T-helper 1 cell treated with Interleukin-12 subunit alpha and Interleukin-12 subunit beta and Interleukin-4 antibody, amounts not matched to agents 30 μg/mL and 1 μg/mL, for 36 hours (primary cell): ENCODE results near the gene TRAPPC1.

Experiments
- H3K27ac Mint-ChIP-seq: one replicate; pipeline ENCODE4 v1.8.0; 2021; ENCODE audit warnings: mild to moderate bottlenecking, mixed read lengths
- H3K27me3 Mint-ChIP-seq: one replicate; pipeline ENCODE4 v1.8.0; 2021; ENCODE audit warnings: low read depth, mixed read lengths
- H3K36me3 Mint-ChIP-seq: one replicate; pipeline ENCODE4 v1.8.0; 2021; ENCODE audit warnings: low read depth, mixed read lengths
- H3K4me1 Mint-ChIP-seq: one replicate; pipeline ENCODE4 v1.8.0; 2021; ENCODE audit warnings: low read depth, mixed read lengths
- H3K4me3 Mint-ChIP-seq: one replicate; pipeline ENCODE4 v1.8.0; 2021; ENCODE audit warnings: mild to moderate bottlenecking, moderate library complexity, mixed read lengths
- H3K9me3 Mint-ChIP-seq: one replicate; pipeline ENCODE4 v1.8.0; 2021; ENCODE audit warnings: mixed read lengths

Gene TRAPPC1

DNA sequence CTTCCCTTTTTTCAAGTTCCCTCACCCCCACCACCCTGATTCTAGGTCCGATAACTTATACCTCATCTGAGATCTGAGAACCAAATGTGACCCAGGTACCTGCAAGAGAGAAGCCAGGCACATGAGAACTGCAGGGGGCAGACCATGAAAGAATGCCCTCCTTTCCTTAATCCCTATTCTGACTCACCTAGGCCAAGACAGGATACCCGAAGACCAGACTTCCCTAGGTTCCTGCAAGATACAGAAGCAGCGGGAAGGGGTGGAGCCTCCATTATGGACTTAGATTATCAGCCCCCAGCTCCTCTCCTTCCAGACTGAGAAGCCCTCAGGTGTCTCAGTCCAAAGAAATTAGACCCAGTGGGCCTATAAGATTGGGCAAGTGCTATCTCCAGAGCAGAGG lies 4.2 kb downstream of the TRAPPC1 start:
- Mint-ChIP-seq H3K36me3 (peaks cover 12% of the 10 kb centered on the region), H3K9me3 (no peaks in the 10 kb centered on the region), H3K27me3 (no peaks in the 10 kb centered on the region), H3K27ac (no peak overlapping the region), H3K4me1 (peaks cover 26% of the 10 kb centered on the region), H3K4me3 (no peak overlapping the region)

GRCh38 chr17:7922845-7923628 lies 8.7 kb downstream of the TRAPPC1 start:
- H3K27me3 Mint-ChIP-seq = no peaks in the 10 kb centered on the region
- H3K9me3 Mint-ChIP-seq = no peaks in the 10 kb centered on the region
- peaks cover 8% of the 10 kb centered on the region for H3K4me1 Mint-ChIP-seq
- peaks cover 6% of the 10 kb centered on the region for H3K36me3 Mint-ChIP-seq
- H3K4me3 Mint-ChIP-seq = peak overlapping the region; percentile 71
- peak overlapping the region; percentile 71 for H3K27ac Mint-ChIP-seq

- H3K4me3 Mint-ChIP-seq = peak overlapping the region; percentile 71
- peaks cover 3% of the 10 kb centered on the region for H3K36me3 Mint-ChIP-seq
- peak overlapping the region; percentile 71 for H3K27ac Mint-ChIP-seq
- no peaks in the 10 kb centered on the region for H3K27me3 Mint-ChIP-seq
- no peaks in the 10 kb centered on the region for H3K9me3 Mint-ChIP-seq
- peaks cover 8% of the 10 kb centered on the region for H3K4me1 Mint-ChIP-seq
These were observed 9.4 kb downstream of the TRAPPC1 start for GRCh38 chr17:7922269-7922844.

GRCh38 chr17:7916808-7917207 lies 14.9 kb downstream of the TRAPPC1 start:
- Mint-ChIP-seq H3K4me3 (peak overlapping the region; percentile 70), H3K4me1 (peaks cover 27% of the 10 kb centered on the region), H3K36me3 (peaks cover 7% of the 10 kb centered on the region), H3K27me3 (no peaks in the 10 kb centered on the region), H3K9me3 (no peaks in the 10 kb centered on the region), H3K27ac (peak overlapping the region; percentile 90)

DNA sequence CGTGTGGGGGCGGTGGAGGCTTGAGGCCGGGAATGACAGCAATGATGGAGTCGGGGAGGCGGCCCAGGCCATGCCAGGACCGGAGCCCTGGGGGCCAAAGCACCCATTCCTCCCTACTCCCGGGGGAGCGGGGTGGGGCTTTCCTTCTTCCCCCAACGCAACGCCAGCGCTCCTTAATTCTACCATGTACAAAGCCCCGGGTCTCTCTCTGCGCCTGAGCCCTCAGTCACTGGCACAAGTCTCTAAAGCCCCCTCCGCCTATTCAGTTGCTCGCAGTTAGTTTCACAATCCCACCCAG lies 15.4 kb downstream of the TRAPPC1 start:
- H3K4me3 Mint-ChIP-seq = peak overlapping the region; percentile 70
- H3K9me3 Mint-ChIP-seq = no peaks in the 10 kb centered on the region
- H3K4me1 Mint-ChIP-seq = peaks cover 27% of the 10 kb centered on the region
- no peaks in the 10 kb centered on the region for H3K27me3 Mint-ChIP-seq
- H3K36me3 Mint-ChIP-seq = peaks cover 7% of the 10 kb centered on the region
- H3K27ac Mint-ChIP-seq = peak overlapping the region; percentile 90

DNA sequence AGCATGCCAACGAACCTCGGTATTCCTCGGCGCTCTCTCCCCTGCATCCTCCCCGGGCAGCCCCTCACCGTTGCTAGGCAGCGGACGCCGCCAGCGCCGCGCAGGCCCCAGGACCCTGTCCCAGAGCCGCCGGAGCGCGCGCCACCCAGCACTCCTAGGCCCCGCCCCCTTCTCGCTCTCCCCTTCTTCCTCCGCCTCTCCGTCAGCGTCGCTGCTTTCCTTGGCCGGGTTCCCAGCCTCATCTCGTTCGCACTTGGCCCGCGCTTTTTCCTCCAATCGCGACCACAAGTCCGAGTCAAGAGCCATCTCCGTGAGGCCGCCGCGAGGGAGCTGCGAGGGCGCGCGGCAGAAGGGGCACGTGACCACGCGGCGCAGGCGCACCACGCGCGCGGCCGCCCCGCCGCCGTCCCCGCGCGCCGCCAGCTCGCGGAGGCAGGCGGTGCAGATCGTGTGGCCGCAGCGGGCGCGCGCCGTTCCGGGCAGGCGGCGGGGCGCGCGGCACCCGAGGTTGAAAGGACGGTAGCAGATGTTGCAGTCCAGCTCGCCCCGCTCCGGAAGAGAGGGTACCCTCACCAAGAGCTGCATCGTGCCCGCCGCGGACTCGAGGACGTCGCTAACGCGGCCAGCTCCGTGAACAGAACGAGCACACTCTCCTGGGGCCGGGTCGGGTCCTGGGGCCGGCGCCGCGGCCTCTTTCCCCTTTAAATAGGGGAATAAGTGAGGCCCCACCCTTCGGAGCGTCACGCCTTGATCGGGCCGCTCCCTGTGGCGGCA lies 15.9 kb downstream of the TRAPPC1 start, which contains the start of gene RNF227:
RNF227 (minus strand) TSS at position 679 of the 774 bp plus-strand sequence; CDS start at position 585, 94 bp downstream.
- Mint-ChIP-seq H3K9me3 (no peaks in the 10 kb centered on the region), H3K36me3 (peaks cover 12% of the 10 kb centered on the region), H3K4me3 (peak within 1 kb of the TSS; percentile 97), H3K4me1 (peaks cover 27% of the 10 kb centered on the region), H3K27ac (peak within 1 kb of the TSS; percentile 94), H3K27me3 (no peaks in the 10 kb centered on the region)

- peaks cover 27% of the 10 kb centered on the region for H3K4me1 Mint-ChIP-seq
- peaks cover 15% of the 10 kb centered on the region for H3K36me3 Mint-ChIP-seq
- peak overlapping the region; percentile 97 for H3K4me3 Mint-ChIP-seq
- H3K9me3 Mint-ChIP-seq = no peaks in the 10 kb centered on the region
- H3K27ac Mint-ChIP-seq = peak overlapping the region; percentile 94
- H3K27me3 Mint-ChIP-seq = no peaks in the 10 kb centered on the region
These were observed 16.6 kb downstream of the TRAPPC1 start for GRCh38 chr17:7915179-7915610.

DNA sequence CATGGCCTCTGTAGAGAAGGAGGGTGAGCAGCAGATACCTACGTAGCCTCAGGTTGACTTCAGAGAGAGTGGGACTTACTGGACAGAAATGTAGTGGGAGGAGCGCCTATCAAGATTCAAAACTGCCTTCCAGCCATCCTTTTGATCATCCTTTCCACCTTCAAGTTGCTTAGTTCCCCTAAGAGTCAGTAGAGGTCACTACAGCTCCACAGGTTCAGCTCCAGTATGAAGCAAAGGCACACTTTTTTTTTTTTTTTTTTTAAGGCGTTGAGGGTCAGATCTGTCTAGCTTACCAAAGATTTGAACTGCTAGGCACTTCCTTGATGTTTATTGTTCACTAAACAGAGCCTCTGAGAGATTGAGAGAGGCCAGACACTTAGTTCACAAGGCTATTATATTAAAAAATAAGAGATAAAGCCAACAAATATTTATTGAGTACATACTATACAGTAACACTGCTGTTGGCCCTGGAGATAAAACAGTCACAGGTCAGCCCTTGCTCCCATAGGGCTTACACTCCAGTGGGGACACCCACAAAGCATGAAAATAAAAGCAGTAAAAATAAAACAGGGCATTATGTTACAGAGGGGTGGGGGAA lies 18.7 kb downstream of the TRAPPC1 start:
- Mint-ChIP-seq H3K4me3 (peak overlapping the region; percentile 65), H3K4me1 (peaks cover 27% of the 10 kb centered on the region)

DNA sequence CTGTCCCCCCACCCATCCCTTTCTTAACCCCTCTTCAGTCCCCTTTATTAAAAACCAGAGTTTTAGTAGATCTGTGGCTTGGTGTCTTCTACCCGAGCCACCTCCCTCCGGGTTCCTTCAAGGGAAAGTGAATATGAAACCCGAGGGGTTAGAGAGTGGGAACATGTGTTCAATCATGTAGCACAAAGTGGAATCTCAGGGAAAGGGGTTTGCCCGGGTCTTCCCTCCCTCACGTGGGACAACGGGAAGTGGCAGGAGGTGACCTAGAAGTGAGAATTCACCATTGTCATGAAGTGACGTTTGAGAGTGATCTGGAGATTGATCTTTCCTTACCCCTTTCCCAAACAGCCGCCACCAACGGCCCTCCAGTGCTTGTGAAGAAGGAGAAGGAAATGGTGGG lies 20.6 kb downstream of the TRAPPC1 start:
- H3K27ac Mint-ChIP-seq = no peak overlapping the region
- H3K36me3 Mint-ChIP-seq = peaks cover 37% of the 10 kb centered on the region
- peaks cover 18% of the 10 kb centered on the region for H3K4me1 Mint-ChIP-seq
- H3K4me3 Mint-ChIP-seq = no peak overlapping the region
- H3K27me3 Mint-ChIP-seq = no peaks in the 10 kb centered on the region
- H3K9me3 Mint-ChIP-seq = no peaks in the 10 kb centered on the region

More for the DNA sequence above, 18.7 kb downstream of the TRAPPC1 start:
- Mint-ChIP-seq H3K36me3 (peaks cover 27% of the 10 kb centered on the region), H3K27ac (peak overlapping the region; percentile 49), H3K27me3 (no peaks in the 10 kb centered on the region), H3K9me3 (no peaks in the 10 kb centered on the region)

GRCh38 chr17:7910711-7911110 lies 21.0 kb downstream of the TRAPPC1 start:
- no peak overlapping the region for H3K27ac Mint-ChIP-seq
- peaks cover 37% of the 10 kb centered on the region for H3K36me3 Mint-ChIP-seq
- peaks cover 18% of the 10 kb centered on the region for H3K4me1 Mint-ChIP-seq
- H3K4me3 Mint-ChIP-seq = no peak overlapping the region
- H3K9me3 Mint-ChIP-seq = no peaks in the 10 kb centered on the region
- no peaks in the 10 kb centered on the region for H3K27me3 Mint-ChIP-seq

- H3K36me3 Mint-ChIP-seq = peaks cover 40% of the 10 kb centered on the region
- no peaks in the 10 kb centered on the region for H3K27me3 Mint-ChIP-seq
- H3K4me3 Mint-ChIP-seq = no peak overlapping the region
- peaks cover 16% of the 10 kb centered on the region for H3K4me1 Mint-ChIP-seq
- H3K27ac Mint-ChIP-seq = no peak overlapping the region
- no peaks in the 10 kb centered on the region for H3K9me3 Mint-ChIP-seq
These were observed 21.5 kb downstream of the TRAPPC1 start for GRCh38 chr17:7910281-7910680.

DNA sequence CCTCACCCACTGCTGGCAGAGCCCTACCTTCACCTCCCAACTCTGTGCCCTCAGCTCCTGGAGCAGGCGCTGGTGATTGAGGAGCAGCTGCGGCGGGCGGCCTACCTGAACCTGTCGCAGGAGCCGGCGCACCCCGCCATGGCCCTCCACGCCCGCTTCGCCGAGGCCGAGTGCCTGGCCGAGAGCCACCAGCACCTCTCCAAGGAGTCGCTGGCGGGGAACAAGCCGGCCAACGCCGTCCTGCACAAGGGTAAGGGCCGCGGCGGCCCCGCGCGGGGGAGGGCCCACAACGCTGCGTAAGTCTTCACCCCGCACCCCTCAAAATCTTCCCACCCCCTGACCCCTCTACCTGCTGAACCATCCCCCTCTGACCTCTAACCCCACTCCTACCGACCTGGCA lies 22.7 kb downstream of the TRAPPC1 start:
- H3K4me3 Mint-ChIP-seq = no peak overlapping the region
- peaks cover 52% of the 10 kb centered on the region for H3K36me3 Mint-ChIP-seq
- no peaks in the 10 kb centered on the region for H3K27me3 Mint-ChIP-seq
- no peaks in the 10 kb centered on the region for H3K9me3 Mint-ChIP-seq
- H3K4me1 Mint-ChIP-seq = peaks cover 7% of the 10 kb centered on the region
- no peak overlapping the region for H3K27ac Mint-ChIP-seq

- no peaks in the 10 kb centered on the region for H3K9me3 Mint-ChIP-seq
These were observed 28.3 kb downstream of the TRAPPC1 start for GRCh38 chr17:7903154-7904103.

More at GRCh38 chr17:7903154-7904103, 28.3 kb downstream of the TRAPPC1 start:
- Mint-ChIP-seq H3K27me3 (no peaks in the 10 kb centered on the region), H3K4me1 (no peaks in the 10 kb centered on the region), H3K36me3 (peaks cover 72% of the 10 kb centered on the region), H3K4me3 (no peak overlapping the region), H3K27ac (no peak overlapping the region)
